ENCODE measurements around the gene ZNF320. TPM values are rescaled to one million over a fixed set of nuclear protein-coding genes. Genes with fewer than 3 reads are reported as not detected.
"Not testable (repeated sequence)": the region's sequence is repeated elsewhere in the genome, so short reads cannot be mapped to it uniquely, and the experiment has no call there.

ZNF320 gene
- total RNA-seq, 1 donor from 2014 or later = 30.1 TPM

DNA sequence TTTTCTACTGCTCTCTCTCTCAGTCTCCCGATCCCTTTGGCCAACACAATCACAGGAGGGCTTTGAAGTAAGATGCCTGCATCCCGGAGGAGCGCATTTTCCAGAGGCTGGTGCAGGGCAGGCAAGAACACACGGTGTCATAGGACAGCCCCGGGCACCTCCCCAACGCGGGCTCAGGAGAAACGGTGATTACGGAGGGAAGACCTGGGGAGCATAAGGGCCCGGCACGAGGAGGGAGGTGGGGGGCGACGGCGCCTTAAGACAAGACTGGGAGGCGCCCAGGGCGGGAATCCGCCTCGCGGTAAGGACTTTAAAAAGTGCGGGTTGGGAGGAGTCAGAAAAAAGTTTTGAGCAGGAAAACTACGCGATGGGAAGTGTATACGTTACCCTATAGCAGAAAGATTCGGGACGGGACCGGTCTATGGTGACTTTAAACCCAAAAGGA lies 44.5 kb upstream of the ZNF320 start:
- Mint-ChIP-seq H3K4me1 (peaks cover 10% of the 10 kb centered on the region), H3K9me3 (peaks cover 37% of the 10 kb centered on the region)

DNA sequence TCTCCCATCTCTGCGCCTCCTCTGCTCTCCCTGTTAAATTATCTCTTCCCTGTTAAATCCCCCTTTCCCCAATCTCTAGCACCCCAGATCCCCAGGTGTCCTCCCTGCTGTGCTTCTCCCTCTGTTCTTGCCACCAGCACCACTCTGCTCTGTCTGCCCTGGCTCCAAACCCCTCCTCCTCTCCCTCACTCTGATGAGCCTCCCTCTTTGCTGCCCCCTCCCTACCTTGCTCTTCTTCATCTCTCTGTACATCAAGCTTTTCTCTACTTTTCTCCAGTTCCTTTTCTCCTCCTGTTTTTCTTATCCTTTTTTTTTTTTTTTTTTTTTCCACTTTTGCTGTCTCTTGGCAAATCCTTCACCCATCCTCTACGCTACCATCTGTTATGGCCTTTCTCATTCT lies 44.1 kb upstream of the ZNF320 start:
- H3K27me3 ChIP-seq; H3K36me3 ChIP-seq; H4K20me1 ChIP-seq (ENCODE audit: low read depth); H3K27ac ChIP-seq; H3K27ac Mint-ChIP-seq; DNase-seq (ENCODE audit: low spot score); H3K9me3 ChIP-seq (ENCODE audit: low read depth); H3K9ac ChIP-seq; H2AFZ ChIP-seq (replicated peaks): not testable (repeated sequence)
- Mint-ChIP-seq H3K9me3 (peaks cover 39% of the 10 kb centered on the region), H3K4me3 (peak overlapping the region; percentile 90), H3K36me3 (peaks cover 24% of the 10 kb centered on the region), H3K4me1 (peaks cover 10% of the 10 kb centered on the region), H3K27me3 (ENCODE audit: insufficient read depth, low read depth) (peaks cover 14% of the 10 kb centered on the region)
- H3K4me1 ChIP-seq = peaks cover 11% of the 10 kb centered on the region
- H3K4me2 ChIP-seq = peak overlapping the region; percentile 79
- peaks cover 27% of the 10 kb centered on the region for H3K79me2 ChIP-seq (ENCODE audit: low read depth)
- H3K4me3 ChIP-seq = peak overlapping the region; percentile 98
- H3F3A ChIP-seq (ENCODE audit: low read depth) = peaks cover 44% of the 10 kb centered on the region

More for the DNA sequence above, 44.5 kb upstream of the ZNF320 start:
- Histone ChIP-seq H2AFZ (replicated peaks) (peak overlapping the region; percentile 98), H3F3A (ENCODE audit: low read depth) (peaks cover 49% of the 10 kb centered on the region), H3K4me1 (peaks cover 11% of the 10 kb centered on the region), H3K4me3 (peak overlapping the region; percentile 98), H3K9me3 (ENCODE audit: low read depth) (no peaks in the 10 kb centered on the region), H3K27me3 (no peaks in the 10 kb centered on the region), H3K79me2 (ENCODE audit: low read depth) (peaks cover 27% of the 10 kb centered on the region), H3K27ac (no peak overlapping the region), H3K4me2 (peak overlapping the region; percentile 79), H4K20me1 (ENCODE audit: low read depth) (peaks cover 2% of the 10 kb centered on the region), H3K36me3 (no peaks in the 10 kb centered on the region), H3K9ac (no peak overlapping the region)
- Mint-ChIP-seq H3K27ac (no peak overlapping the region), H3K27me3 (ENCODE audit: insufficient read depth, low read depth) (peaks cover 11% of the 10 kb centered on the region), H3K4me3 (peak overlapping the region; percentile 90), H3K36me3 (peaks cover 20% of the 10 kb centered on the region)
- no peak for TF ChIP-seq EZH2 (IDR thresholded peaks at IDR 0.05)
- TF ChIP-seq EZH2phosphoT487 (IDR thresholded peaks at IDR 0.05) = no peak
- TF ChIP-seq, protein P1, sequence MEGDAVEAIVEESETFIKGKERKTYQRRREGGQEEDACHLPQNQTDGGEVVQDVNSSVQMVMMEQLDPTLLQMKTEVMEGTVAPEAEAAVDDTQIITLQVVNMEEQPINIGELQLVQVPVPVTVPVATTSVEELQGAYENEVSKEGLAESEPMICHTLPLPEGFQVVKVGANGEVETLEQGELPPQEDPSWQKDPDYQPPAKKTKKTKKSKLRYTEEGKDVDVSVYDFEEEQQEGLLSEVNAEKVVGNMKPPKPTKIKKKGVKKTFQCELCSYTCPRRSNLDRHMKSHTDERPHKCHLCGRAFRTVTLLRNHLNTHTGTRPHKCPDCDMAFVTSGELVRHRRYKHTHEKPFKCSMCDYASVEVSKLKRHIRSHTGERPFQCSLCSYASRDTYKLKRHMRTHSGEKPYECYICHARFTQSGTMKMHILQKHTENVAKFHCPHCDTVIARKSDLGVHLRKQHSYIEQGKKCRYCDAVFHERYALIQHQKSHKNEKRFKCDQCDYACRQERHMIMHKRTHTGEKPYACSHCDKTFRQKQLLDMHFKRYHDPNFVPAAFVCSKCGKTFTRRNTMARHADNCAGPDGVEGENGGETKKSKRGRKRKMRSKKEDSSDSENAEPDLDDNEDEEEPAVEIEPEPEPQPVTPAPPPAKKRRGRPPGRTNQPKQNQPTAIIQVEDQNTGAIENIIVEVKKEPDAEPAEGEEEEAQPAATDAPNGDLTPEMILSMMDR (IDR thresholded peaks at IDR 0.05) = no peak
- DNase-seq (ENCODE audit: low spot score) = peak; percentile 68

DNA sequence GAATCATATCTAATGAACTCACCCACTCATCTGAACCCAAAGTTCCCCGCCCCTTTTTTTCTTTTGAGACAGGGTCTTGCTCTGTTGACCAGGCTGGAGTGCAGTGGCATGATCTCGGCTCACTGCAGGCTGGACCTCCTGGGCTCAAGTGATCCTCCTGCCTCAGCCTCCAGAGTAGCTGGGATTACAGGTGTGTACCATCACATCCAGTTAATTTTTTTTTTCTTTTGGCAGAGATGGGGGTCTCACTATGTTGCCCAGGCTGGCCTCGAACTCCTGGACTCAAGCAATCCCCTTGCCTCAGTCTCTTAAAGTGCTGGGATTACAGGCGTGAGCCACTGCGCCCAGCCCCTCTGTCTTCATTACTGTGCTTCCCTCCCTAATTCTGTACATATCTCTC lies 43.5 kb upstream of the ZNF320 start:
- not testable (repeated sequence) for H2AFZ ChIP-seq (replicated peaks); H4K20me1 ChIP-seq (ENCODE audit: low read depth); DNase-seq (ENCODE audit: low spot score); H3K27ac Mint-ChIP-seq; H3K4me3 ChIP-seq; H3K27ac ChIP-seq; H3K9me3 ChIP-seq (ENCODE audit: low read depth); H3K9ac ChIP-seq; H3K27me3 ChIP-seq; H3K36me3 ChIP-seq
- H3K4me2 ChIP-seq = peak overlapping the region; percentile 79
- Mint-ChIP-seq H3K4me3 (peak overlapping the region; percentile 90), H3K36me3 (peaks cover 28% of the 10 kb centered on the region), H3K9me3 (peaks cover 36% of the 10 kb centered on the region), H3K27me3 (ENCODE audit: insufficient read depth, low read depth) (peaks cover 14% of the 10 kb centered on the region), H3K4me1 (peaks cover 10% of the 10 kb centered on the region)
- peaks cover 40% of the 10 kb centered on the region for H3F3A ChIP-seq (ENCODE audit: low read depth)
- peaks cover 27% of the 10 kb centered on the region for H3K79me2 ChIP-seq (ENCODE audit: low read depth)
- peaks cover 11% of the 10 kb centered on the region for H3K4me1 ChIP-seq

DNA sequence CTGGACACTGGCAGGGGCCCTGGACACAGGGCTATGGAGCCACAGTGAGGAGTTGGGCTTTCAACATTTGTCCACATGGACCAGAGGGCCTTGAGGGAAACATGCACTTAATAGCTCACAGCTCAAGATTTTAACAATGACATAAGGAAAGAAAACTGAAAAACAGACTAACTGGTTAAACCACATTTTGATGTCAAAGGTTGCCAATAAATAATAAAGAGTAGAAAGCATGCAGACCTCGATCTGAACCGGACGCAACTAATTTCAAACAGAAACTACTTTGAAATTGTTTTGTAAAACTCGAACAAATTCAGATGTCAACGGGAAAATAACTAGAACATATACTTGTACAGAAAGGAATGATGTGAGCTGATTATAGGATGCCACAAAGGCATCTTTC lies 41.3 kb upstream of the ZNF320 start:
- DNase-seq (ENCODE audit: low spot score) = no peak
- Mint-ChIP-seq H3K27me3 (ENCODE audit: insufficient read depth, low read depth) (peaks cover 11% of the 10 kb centered on the region), H3K27ac (no peak overlapping the region)

More for the DNA sequence above, 41.3 kb upstream of the ZNF320 start:
- Histone ChIP-seq H3K79me2 (ENCODE audit: low read depth) (peaks cover 27% of the 10 kb centered on the region), H3F3A (ENCODE audit: low read depth) (peaks cover 20% of the 10 kb centered on the region), H3K4me1 (peaks cover 3% of the 10 kb centered on the region), H3K4me3 (no peak overlapping the region), H3K4me2 (no peak overlapping the region), H2AFZ (replicated peaks) (no peak overlapping the region), H3K9ac (no peak overlapping the region), H3K36me3 (no peaks in the 10 kb centered on the region), H4K20me1 (ENCODE audit: low read depth) (peaks cover 2% of the 10 kb centered on the region), H3K27me3 (no peaks in the 10 kb centered on the region), H3K27ac (no peak overlapping the region), H3K9me3 (ENCODE audit: low read depth) (no peaks in the 10 kb centered on the region)
- Mint-ChIP-seq H3K4me1 (peaks cover 7% of the 10 kb centered on the region), H3K9me3 (peaks cover 34% of the 10 kb centered on the region), H3K36me3 (peaks cover 34% of the 10 kb centered on the region), H3K4me3 (no peak overlapping the region)
- TF ChIP-seq, protein P1 (IDR thresholded peaks at IDR 0.05) = no peak
- TF ChIP-seq EZH2 (IDR thresholded peaks at IDR 0.05) (no peak), EZH2phosphoT487 (IDR thresholded peaks at IDR 0.05) (no peak)

Measured in neural progenitor cell (in vitro differentiated cells).